Stimulated activated CD4-positive, alpha-beta T cell treated with anti-CD3 and anti-CD28 coated beads, Interleukin-1b, Interleukin-23, amount 100 ng/mL, for 1 hour (primary cell): ENCODE measurements around the gene KRTAP2-1.
"Not testable (repeated sequence)": the region's sequence is repeated elsewhere in the genome, so short reads cannot be mapped to it uniquely, and the experiment has no call there.

Experiments
- DNase-seq, 2 donors: peaks; one replicate each; pipeline ENCODE4 v3.0.0-alpha.2; 2020; ENCODE audit warnings: low read depth in 2 of 2

KRTAP2-1 gene

GRCh38 chr17:41012326-41013120 is 34.6 kb downstream of the KRTAP2-1 start:
- no peak for DNase-seq

DNA sequence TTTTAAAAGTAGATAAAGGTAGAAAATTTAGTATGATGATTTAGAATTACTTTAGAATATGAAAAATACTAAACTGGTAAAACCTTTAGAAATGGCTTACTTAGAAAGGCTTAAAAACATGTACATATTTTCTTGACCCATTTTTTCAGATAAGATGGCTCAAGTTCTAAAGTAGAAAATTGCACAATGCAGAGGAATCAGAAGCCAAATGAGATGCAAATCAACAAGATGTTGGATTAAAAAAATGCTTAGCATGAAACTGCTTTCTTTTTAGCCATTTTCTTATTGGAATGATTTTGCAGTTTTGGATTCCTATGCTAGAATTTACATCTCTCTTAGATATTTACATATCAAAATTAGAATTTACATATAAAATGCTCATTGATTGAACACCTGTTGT is 36.7 kb downstream of the KRTAP2-1 start:
- no peak for DNase-seq

GRCh38 chr17:41009936-41010335 is 37.2 kb downstream of the KRTAP2-1 start:
- no peak for DNase-seq

DNA sequence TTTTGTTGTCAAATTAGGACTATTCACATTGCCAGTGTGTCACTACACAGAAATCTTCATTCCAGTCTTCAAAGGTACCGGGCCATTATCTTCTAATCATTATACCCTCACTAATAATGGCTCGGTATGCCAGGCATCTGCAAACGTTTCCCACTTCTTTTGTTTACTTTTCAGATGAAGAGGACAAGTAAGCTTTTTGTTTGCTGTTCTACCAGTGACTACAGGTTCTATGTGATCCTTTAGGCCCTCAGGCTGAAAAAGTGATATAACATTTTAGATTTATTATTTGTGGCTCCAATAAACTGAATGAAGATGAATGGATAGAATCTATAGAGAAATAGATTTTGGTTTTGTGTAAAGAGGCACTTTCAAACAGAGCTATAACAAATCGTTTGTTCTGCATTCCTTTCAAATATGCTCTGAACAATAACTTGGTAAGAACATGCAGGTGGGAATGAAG is 37.8 kb downstream of the KRTAP2-1 start:
- DNase-seq, result no peak

DNA sequence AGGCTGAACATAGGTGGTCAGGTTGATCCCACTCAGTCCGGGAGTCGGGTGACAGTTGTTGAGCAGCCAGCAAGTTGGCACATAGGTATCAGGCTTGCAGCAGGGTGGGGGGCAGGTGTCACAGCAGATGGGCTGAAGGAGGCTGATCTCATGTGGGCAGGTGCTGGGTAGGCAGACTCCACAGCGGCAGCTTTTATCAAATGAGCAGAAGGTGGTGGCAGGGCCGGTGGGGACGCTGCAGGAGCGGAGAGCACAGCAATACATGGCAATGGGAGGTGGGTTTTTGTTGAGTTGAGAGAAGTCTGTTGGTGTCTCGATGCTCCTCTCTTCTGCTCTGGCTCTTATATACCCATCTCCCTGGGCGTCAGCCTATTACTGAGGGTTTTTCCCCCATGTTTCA is 38.3 kb downstream of the KRTAP2-1 start, which contains the start of gene KRTAP3-1:
KRTAP3-1 (minus strand) TSS at position 318 of the 400 bp plus-strand sequence; CDS start at position 264, 54 bp downstream.
- DNase-seq, result no peak

DNA sequence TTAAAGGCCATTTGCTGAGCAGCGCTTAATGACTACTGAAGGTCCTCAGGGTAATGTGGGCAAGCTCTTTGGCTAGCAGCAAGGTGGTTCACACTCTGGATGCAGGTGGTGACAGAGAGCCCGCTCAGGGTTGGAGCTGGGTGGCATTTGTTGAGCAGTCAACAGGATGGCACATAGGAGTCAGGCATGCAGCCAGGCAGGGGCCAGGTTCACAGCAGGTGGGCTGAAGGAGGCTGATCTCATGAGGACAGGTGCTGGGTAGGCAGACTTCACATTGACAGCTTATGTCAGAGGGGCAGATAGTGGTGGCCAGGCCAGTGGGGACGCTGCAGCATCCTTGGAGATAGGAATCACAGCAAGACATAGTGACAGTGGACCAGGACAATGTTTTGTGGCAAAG is 42.7 kb downstream of the KRTAP2-1 start:
- no peak for DNase-seq

- DNase-seq, result no peak
These were observed 43.2 kb downstream of the KRTAP2-1 start for GRCh38 chr17:41003926-41004325.

DNA sequence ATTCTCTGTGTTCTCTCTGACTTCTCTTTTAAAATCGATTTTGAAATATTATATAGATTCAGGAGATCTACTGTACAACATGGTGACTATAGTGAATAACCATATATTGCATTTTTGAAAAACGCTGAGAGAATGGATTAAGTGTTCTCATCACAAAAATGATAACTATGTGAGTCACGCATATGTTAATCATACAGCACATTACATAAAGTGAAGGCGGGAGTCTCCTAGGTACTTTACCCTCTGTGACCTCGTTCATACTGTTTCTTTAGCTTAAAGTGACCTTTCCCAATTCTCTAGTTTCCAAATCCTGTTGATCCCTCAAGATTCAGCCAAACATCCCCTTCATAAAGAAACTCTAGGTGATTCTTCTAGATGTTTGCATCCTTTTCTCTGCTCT is 44.3 kb downstream of the KRTAP2-1 start:
- DNase-seq, result no peak

- DNase-seq, result no peak
These were observed 45.3 kb downstream of the KRTAP2-1 start for GRCh38 chr17:41001795-41002194.

- DNase-seq, result not testable (repeated sequence)
These were observed 47.6 kb downstream of the KRTAP2-1 start, which contains the start of gene KRTAP3-2 for GRCh38 chr17:40999563-40999962. TSS of gene KRTAP3-2 (minus strand) at chr17:40999906. CDS start at chr17:40999853, 53 bp downstream.

GRCh38 chr17:40997361-40997760 is 49.8 kb downstream of the KRTAP2-1 start:
- DNase-seq, result no peak

- DNase-seq, result no peak
These were observed 50.3 kb downstream of the KRTAP2-1 start for GRCh38 chr17:40996829-40997228.
